Kidney epithelial cell (primary cell): ENCODE data around the gene CD151. TPM values are rescaled to one million over a fixed set of nuclear protein-coding genes. Genes with fewer than 3 reads are reported as not detected.

ENCODE experiments used
- DNase-seq: peaks from one replicate; pipeline ENCODE4 v3.0.0-alpha.2; 2010; ENCODE audit warnings: low read depth
- H3K27me3 ChIP-seq: 2 replicates; pipeline ENCODE4 v1.6.0; 2011; ENCODE audit warnings: low read length; ENCODE audit not compliant: control insufficient read depth, insufficient read depth
- H3K36me3 ChIP-seq: 2 replicates; pipeline ENCODE4 v1.5.1; 2011; ENCODE audit warnings: low read length; ENCODE audit not compliant: control insufficient read depth, insufficient read depth
- H3K4me3 ChIP-seq: 2 replicates; pipeline ENCODE4 v1.5.1; 2011; ENCODE audit warnings: low read depth, mild to moderate bottlenecking, control low read depth, low read length
- total RNA-seq: library from RNA; depleted of rRNA; stranded (reverse); fragments of >200 nt; gene quantifications from 2 replicates; pipeline ENCODE4 v1.2.3, GENCODE V29; 2015
- TF ChIP-seq, protein P1 (sequence below): IDR thresholded peaks from 2 replicates; pipeline ENCODE4 v1.5.1; 2011; ENCODE audit warnings: mild to moderate bottlenecking, moderate library complexity, low read length, control low read depth, inconsistent platforms; ENCODE audit not compliant: insufficient read depth, poor library complexity, severe bottlenecking

Gene CD151
- total RNA-seq, 1 donor from 2014 or later: 644 TPM

- no peak for DNase-seq
- Histone ChIP-seq H3K36me3 (peaks cover 2% of the 10 kb centered on the region), H3K4me3 (no peak overlapping the region), H3K27me3 (no peaks in the 10 kb centered on the region)
- TF ChIP-seq, protein P1, sequence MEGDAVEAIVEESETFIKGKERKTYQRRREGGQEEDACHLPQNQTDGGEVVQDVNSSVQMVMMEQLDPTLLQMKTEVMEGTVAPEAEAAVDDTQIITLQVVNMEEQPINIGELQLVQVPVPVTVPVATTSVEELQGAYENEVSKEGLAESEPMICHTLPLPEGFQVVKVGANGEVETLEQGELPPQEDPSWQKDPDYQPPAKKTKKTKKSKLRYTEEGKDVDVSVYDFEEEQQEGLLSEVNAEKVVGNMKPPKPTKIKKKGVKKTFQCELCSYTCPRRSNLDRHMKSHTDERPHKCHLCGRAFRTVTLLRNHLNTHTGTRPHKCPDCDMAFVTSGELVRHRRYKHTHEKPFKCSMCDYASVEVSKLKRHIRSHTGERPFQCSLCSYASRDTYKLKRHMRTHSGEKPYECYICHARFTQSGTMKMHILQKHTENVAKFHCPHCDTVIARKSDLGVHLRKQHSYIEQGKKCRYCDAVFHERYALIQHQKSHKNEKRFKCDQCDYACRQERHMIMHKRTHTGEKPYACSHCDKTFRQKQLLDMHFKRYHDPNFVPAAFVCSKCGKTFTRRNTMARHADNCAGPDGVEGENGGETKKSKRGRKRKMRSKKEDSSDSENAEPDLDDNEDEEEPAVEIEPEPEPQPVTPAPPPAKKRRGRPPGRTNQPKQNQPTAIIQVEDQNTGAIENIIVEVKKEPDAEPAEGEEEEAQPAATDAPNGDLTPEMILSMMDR: no peak
Observed at GRCh38 chr11:845872-846495, 13.2 kb downstream of the CD151 start.

DNA sequence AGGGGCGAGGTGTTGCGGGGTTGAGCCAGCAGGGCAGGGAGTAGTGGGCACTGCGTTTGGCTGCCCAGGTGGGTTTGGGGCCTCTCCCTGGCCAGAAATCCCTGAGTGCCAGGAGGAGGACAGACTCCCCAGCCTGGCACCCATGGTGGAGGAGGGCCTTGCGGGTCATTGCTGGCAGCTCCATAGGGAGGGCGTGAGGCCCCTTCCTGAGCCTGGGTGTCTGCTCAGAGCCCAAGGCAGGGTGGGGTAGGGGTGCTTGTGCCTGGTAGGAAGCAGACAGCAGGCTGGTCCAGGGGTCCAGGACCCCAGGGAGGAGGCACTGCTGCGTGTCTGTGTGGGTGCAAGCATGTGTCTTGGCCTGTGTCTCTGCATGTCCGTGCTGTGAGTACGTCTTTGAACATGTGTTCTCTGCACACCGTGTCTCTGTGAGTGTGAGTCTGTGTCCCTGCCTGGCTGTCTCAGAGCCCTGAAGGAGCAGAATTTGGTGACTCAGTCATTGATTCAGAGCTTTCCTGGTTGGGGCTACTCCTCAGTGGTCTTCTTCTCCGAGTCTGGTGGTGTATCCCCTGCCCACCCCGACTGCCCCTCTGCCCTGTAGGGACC lies 13.8 kb downstream of the CD151 start:
- TF ChIP-seq, protein P1: no peak
- Histone ChIP-seq H3K36me3 (no peaks in the 10 kb centered on the region), H3K4me3 (no peak overlapping the region), H3K27me3 (no peaks in the 10 kb centered on the region)
- DNase-seq: no peak

DNA sequence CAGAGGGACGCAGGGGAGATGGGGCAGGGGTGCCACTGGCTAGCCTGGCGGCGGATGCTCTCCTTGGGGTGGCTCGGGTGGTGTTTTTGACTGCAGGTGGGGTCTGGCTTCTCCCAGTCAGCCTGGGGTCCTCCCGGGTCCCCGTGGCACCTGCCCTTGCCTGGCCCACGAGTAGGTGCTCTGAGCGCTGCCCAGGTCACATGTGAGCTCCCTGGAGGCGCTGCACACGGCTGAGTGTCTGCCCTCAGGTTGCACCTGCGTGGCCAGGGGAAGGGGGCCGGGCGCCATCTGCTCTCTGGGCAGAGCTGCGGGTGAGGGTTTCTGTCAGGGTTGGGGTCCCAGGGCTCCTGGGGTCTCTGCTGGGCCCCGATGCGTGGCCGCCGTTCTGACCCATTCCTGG lies 15.1 kb downstream of the CD151 start:
- TF ChIP-seq, protein P1: no peak
- Histone ChIP-seq H3K4me3 (no peak overlapping the region), H3K36me3 (no peaks in the 10 kb centered on the region), H3K27me3 (no peaks in the 10 kb centered on the region)
- no peak for DNase-seq

DNA sequence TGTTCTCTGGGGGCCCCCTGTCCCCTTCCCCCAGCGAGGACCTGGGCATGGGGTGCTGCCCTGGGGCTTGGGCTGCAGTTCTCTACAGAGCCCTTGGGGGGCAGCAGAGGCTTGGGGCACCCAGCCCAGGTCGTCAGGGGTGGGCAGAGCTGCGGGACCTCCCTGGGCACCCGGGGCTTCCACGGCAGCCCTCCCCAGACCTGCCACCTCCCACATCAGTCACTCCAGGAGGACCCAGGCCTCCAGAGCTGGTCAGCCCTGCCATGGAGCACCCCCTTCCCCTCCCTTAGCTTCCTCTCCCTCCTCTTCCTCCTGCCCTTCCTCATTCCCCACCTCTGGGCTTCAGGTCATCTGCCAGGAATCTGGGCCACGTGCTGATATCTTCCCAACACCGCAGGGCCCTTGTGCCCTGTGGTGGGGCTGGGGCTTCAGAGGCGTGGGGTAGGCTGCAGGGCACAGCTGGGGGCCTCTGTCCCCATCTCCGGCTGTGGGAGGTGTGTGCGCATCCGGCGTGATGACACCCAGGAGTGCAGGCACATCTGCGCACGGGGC lies 15.7 kb downstream of the CD151 start:
- H3K27me3 ChIP-seq: no peaks in the 10 kb centered on the region
- H3K4me3 ChIP-seq: no peak overlapping the region
- no peaks in the 10 kb centered on the region for H3K36me3 ChIP-seq
- TF ChIP-seq, protein P1: peak; percentile 97
- DNase-seq: no peak

DNA sequence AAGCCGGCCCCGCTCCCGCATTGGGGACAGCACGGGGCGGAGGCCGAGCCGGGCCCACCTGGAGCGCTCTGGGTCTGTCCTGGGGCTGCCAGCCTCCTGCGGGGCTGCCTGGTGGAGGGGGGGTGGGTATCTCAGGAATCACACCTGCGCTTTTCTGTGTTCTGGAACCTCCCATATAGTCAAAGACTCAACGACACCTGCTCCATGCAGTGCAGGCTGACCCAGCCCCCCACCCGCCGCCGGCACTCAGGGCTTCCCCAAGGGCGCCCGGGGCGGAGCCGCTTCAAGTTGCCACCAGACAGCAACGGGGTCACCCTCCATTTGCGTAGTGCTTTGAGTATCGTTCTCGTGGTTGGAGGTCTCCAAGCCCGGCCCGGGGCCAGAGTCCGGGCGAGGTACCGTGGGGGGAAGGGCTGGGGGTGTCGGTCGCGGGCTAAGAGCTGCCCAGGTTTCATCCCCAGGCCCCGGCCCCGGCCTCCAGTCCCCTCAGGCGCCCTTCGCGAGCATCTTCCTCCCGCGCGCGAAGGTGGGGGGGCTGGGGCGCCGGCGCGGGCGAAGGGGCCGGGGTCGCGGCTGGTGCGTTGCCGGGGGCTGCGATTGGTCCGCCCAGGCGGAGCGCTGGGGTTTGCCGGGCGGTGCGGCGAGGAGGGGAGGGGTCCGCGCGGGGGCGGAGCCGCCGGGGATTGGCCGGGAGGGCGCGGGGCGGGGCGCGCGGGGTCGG lies 16.5 kb downstream of the CD151 start:
- H3K36me3 ChIP-seq: no peaks in the 10 kb centered on the region
- DNase-seq: no peak
- TF ChIP-seq, protein P1: no peak
- no peaks in the 10 kb centered on the region for H3K27me3 ChIP-seq
- H3K4me3 ChIP-seq: peak overlapping the region; percentile 33
